Activated CD4-positive, CD25-positive, alpha-beta regulatory T cell treated with anti-CD3 and anti-CD28 coated beads, Interleukin-2, amount 50 U/mL, for 72 hours (primary cell): ENCODE measurements around the gene SERPINB10.

Source experiments
- DNase-seq: peaks from one replicate; pipeline ENCODE4 v3.0.0; 2021

SERPINB10 gene, protein sequence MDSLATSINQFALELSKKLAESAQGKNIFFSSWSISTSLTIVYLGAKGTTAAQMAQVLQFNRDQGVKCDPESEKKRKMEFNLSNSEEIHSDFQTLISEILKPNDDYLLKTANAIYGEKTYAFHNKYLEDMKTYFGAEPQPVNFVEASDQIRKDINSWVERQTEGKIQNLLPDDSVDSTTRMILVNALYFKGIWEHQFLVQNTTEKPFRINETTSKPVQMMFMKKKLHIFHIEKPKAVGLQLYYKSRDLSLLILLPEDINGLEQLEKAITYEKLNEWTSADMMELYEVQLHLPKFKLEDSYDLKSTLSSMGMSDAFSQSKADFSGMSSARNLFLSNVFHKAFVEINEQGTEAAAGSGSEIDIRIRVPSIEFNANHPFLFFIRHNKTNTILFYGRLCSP

DNA sequence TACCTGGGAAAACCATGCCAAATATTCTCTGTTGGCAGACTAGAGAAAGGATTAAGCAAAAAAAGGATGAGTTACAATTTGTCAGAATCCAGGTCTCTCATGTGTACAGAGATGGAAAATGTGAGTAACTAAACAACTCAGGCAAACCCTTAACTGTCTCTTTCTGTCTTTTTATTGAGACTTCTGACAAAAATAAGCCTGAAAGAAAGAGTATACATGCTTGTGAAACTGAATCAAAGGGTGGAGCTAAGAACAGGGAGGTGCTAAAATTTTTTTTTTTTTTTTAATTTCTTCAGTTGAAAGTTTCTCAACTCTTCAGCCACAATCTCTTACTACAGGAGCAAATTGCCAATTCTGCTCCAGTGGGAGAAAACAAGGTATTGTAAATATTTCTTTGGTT lies at the start of gene SERPINB10:
SERPINB10 (plus strand) TSS at position 295 of the 400 bp plus-strand sequence. CDS start 7,553 bp downstream, outside the sequence.
- no peak for DNase-seq

DNA sequence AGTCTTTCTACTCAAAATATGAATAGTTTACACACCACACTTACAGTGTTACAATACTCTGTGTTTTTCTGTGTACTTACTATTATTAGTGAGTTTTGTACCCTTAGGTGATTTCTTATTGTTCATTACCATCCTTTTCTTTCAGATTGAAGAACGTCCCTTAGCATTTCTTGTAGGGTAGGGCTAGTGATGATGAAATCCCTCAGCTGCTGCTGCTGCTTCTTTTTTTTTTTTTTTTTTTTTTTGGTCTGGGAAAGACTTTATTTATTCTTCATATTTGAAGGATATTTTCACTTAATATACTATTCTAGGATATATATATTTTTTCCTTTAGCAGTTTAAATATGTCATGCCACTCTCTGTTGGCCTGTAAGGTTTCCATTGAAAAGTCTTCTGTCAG lies 49.3 kb upstream of the SERPINB10 start:
- no peak for DNase-seq

DNA sequence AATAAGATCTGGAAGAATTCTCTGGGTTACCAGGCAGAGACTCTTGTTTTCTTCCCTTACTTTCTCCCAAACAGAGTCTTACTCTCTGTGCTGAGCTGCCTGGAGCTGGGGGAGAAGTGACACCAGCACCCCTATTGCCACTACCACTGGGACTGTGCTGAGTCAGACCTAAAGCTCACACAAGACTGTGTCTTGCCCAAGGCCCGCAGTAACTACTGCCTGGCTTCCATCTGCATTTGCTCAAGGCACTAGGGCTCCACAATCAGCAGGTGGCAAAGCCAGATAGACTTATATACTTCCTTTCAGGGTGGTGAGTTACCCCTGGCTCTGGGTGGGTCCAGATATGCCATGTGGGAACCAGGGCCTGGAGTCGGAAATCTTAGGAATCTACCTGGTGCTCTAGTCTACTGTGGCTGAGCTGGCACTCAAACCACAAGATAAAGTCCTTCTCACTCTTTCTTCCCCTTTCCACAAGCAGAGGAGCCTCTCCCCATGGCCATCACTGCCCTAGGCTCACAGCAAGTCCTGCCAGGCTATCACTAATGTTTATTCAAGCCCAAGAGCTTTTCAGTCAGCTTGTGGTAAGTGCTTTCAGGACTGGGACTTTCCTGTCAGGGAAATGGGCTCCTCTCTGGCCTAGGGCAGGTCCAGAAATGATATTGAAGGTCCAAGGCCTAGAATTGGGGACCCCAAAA lies 47.8 kb upstream of the SERPINB10 start:
- DNase-seq, result no peak

DNA sequence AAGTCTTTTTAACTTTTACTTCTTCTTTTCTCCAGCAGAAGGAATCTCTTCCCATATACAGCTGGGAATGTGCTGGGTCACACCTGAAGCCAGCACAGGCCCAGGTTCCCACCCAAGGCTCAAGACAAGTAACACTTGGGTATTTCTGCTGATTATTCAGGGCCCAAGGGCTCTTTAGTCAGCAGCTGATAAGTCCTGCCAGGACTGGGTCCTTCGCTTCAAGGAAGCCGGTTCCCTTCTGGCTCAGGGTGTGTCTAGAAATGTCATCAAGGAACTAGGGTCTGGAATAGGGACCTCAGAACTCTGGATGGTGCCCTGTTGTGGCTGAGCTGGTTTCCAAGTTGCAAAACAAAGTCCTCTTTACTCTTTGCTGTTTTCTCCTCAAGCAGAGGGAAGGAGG lies 47.2 kb upstream of the SERPINB10 start:
- no peak for DNase-seq

DNA sequence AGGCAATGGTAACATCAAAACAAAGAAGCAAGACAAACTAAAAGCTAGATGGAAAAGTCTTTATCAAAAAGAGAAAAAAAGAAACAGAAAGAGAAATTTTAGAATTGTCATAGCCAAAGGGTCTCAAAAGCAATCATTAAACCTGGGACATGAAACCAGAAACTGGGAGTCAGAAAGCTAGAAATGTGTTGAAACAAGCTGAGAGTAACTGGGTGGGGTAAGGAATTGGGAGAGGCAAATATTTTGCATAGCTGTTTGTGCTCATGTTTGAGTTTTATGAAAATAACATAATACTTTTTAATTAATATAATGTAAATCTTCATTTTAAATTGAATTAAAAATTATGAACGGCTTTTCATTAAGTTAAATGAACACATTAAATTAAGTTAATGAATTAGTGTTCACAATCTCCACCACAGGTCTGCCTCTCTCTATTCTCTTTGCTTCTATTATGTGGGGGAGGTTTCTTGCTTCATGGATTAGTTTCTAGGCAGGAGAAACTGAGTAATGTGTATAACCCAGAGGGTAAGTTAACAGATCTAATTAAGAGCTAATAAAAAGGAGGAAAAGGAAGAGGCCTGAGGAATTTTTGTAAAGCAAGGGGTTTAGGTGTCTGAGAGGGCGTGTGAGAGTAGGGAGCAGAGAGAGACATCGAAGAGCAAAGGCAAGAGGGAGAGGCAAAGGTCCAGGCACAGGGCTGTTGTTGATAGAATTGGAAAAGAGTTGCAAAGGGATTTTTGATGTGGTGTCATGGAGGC lies 40.2 kb upstream of the SERPINB10 start:
- DNase-seq, result no peak

DNA sequence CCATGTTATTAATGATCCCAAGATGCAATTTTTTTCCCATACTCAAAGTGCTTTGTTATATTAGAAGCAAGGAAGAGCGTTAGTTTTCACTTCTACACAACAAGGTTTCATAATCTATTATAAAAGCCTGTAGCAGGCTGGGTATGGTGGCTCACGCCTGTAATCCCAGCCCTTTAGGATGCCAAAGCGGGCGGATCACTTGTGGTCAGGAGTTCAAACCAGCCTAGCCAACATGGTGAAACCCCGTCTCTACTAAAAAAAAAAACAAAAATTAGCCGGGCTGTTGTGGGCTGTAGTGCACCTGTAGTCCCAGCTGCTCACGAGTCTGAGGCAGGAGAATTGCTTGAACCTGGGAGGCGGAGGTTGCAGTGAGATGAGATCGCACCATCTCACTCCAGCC lies 39.2 kb upstream of the SERPINB10 start:
- DNase-seq, result no peak

DNA sequence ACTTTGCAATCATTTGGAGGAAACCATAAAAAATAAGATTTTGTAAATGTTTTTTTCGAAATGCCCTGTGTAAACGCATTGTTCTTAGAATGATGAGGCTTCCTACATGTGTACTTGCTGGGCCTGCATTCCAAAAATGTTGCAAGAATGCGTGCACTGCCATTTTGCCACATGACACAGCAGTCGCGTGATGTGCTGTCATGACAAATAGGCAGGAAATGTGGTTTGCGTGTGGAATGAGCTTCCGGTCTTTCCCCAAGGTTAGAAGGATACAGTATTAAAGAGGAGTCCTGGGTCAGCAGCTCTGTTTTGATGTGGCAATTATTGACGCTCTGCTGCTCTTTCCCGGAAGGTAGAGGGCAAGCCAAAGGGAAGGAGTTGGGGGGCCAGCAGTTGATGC lies 38.4 kb upstream of the SERPINB10 start:
- no peak for DNase-seq

DNA sequence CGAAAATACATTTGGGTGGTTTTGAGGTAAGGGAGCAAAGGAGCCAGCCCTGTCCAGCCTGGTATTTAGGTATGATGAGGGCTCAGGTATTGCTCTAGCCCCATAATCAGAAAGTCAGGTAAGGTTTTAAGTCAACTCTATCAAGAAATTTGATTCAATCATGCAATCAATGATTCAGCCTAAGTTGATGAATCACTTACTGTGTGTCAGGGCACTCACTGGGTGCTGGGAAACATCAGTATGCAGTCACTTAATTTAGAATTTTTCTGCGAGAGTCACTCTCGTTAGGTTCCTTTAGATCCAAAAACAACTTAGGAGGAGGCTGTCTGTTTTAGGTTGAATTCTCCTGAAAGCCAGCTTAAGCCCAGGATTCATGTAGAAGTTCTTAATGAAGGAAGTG lies 37.9 kb upstream of the SERPINB10 start:
- no peak for DNase-seq

DNA sequence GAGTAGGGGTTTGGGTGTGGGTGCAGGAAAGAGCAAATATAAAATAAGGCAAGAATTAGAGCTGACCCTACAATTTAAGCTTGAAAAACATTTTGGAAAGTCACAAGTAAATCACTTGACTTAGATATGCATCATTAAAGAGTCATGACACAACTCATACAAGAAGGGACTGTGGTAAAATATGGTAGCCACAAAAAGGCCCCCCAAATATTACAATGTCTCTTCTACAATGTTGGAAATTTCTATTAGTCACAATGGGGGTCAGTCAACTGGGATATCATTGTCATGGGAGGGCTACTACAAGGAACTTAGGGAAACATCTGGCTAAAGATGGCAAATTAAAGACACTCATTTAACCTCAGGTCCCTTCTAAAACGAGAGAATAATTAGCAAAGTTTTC lies 35.9 kb upstream of the SERPINB10 start:
- DNase-seq, result no peak

DNA sequence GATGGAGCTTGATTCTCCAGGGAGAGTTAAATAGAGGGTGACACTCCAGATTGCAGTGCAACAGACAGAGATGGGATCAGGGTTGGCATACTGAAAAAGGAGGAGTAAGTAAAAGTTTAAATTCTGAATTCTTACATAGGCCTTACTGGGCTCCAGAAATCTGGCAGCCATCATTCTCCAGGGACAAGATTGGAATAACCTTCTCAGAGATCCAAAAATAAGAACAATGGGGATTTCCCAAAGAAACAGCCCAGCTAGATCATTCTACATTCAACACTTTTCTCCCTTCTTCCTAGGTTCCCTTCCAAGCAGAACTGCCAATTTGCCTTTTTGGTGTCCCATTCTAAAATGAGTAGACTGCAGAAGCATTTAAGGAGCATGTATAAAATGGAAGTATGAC lies 35.2 kb upstream of the SERPINB10 start:
- no peak for DNase-seq

DNA sequence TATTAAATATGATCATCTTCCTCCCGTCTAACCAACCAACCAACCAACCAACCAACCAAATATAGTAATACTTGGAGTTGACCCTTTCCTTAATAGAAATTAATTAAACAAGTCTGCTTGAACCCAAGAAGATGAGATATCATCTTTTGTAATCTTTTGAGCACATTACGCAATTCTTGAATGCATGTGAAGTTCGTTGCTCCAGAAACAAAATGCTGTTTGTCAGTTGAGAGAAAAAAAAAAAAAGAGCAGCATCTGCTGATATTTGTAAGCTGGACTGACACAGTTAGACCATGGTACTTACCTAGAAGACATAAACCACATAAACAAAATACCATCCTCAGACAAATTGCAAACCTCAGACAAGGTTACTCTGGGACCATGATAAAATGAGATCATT lies 29.4 kb upstream of the SERPINB10 start:
- DNase-seq, result no peak

DNA sequence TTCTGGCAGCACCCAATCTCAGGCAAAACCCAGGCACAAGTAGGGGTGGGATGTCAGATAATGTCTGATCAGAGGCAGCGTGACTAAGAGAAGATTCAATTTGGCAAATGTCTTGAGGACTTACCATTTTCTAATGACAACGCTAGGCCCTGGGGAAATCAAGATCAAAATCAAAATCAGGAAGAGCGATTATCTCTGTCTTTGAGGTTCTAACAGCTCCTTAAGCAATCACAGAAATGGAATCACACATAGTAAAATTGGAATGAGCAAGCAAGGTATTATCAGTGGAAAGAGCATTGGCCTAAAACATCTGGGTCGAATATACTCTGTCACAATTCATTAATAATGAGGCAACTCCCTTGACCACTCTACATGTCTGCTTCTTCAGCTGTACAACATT lies 28.8 kb upstream of the SERPINB10 start:
- no peak for DNase-seq

DNA sequence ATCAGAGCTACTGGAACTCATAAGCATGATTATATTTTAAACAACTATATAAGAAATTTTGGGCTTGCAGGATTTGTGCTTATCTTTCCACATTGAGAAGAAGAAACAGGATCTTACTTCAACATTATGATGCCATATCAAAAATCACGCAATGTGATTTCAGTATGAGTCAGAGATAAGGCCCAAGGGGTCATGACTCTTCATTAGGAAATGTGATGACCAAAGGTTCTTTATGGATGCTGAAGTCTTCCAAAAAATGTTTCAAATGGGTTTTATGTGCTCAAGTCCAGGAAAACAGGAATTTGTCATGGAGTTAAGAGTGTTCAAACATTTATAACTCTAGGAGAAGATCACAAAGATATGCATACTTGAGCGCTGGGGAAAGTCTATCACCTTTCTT lies 28.0 kb upstream of the SERPINB10 start:
- DNase-seq, result no peak

DNA sequence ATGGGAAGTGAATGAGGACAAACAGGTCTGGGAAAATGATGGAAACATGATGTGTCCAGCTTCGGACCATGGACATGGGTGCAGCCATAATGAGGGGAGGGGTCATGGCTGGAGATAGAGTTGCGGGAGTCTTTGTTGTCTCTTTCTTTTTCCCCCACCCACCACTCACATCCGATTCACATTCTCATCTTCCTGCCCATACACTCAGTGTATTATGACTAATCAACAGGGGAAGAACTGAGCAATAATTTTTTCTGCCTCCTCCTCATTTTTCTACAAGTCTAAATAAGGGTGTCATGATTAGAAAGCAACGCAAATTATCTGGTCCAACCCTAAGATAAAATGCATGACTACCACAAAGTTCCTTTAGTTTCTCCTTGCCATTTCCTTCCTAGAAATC lies 25.9 kb upstream of the SERPINB10 start:
- no peak for DNase-seq

DNA sequence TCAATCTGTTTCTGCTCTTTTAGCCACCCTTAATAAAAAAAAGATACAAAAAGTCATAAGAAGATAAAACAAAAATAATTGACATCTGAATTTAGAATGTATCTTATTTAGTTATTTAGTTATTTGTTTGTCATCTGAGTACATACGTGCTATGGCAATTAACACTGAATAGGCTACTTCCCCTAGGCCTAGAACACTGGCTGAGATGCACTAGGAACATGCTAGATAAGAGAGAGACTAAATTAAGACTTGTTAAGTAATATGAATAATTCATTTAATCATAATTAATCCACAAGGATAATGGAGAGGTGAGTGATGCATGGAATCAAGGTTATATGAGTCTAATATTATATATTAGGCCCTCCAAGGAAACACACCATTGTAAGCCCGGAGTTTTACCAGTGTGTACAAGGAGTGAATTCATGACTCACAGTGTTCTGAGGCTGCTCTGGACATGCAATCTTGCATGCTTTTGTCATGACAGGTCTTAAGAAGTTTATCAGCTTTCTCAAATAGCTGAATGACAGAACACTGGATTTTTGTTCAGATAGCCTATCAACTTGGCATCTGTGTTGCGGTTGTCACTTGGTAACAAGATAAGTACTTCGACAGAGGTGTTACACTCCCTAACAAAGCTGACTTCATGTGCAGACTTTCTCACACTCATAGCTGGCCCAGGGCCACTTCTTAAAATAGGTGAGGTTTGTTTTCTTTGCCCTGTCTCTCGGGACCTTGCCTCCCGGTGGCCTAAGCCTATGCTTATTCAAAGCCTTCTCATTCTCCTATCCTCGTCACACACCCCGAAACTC lies 25.2 kb upstream of the SERPINB10 start:
- DNase-seq, result no peak

DNA sequence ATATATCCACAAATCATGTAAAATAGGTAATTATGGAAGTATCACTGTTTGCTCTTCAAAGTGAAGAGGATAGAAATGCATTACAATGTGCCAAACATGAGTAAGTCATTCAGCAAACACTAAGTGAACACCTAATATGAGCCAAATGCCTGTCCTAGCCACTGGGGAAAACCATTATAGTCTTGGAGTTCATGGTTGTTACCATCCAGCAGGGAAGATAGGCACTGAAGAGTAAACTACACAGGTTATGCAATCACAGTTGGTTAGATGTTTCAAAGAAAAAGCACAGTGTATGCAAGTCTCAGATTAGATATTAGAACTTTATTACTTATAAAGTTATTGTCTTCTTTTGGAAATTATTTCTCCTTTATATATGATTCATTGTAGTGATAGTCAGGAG lies 24.1 kb upstream of the SERPINB10 start:
- no peak for DNase-seq

DNA sequence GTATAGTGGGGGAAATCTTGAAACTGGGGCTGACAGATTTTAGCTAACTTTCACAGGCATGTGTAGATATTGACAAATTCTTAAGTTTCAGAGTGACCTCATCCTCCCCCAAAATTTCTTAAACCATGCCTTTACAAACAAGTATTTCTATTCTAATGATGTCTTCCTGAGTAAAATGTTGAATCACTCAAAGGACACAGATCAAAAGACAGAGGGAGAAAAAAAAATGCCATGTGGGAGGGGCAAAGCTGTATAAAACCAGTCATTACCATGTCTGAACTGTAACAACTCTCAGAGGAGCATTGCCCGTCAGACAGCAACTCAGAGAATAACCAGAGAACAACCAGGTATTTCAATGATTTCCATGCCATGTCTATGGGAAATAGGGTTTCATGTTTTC lies 20.3 kb upstream of the SERPINB10 start, which contains the start of gene SERPINB2:
SERPINB2 (plus strand) TSS at position 282 of the 400 bp plus-strand sequence. CDS start 3,740 bp downstream, outside the sequence.
- DNase-seq, result no peak

DNA sequence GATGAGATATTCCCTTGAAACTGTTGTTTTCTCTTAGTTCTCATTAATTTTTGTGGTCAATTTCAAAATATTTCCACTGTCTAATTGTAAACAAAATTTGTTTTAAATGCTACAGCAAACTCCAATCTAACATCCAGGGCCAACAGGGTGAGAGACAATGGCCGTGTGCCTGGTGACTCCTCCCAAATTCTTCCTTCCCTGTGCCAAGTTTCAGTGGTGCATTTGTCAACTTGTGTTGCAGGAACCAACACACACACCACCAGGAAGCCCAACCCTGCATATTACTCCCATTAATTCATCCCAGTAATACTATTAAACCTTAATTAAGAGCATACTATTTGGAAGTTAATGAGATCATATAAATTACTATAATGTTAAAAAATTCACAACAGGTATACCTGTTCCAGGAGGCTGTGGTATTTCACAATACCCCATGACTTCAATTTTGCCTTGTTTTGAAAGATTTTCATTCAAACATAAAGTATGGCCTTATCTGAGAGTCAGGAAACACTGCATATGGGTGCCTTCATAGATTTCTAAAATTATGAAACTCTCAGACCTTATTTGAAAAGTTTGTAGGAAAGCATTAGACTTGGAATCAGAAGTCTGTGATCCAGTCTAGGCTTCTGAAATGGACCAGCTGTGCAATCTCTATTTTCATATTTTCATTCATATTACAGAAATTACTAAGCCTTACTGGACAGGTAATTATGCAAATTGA lies 19.1 kb upstream of the SERPINB10 start:
- no peak for DNase-seq

DNA sequence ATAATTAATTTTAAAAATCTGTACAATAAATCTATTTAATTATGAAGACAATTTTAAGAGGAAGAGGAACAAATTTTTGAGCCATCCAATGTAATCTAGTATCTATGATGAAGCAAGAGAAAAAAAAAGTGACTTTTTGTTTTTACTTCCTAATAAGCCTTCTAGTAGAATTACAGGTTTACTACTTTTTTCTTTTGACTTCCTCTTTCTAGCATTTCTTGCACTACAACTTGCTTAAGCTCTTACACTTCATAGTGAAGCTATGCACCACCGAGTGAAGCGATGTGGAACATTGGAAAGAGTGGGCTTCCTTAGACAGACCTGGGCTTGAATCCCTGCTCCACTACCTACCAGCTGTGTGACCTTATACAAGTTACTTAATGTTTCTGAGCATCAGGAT lies 18.1 kb upstream of the SERPINB10 start:
- no peak for DNase-seq

DNA sequence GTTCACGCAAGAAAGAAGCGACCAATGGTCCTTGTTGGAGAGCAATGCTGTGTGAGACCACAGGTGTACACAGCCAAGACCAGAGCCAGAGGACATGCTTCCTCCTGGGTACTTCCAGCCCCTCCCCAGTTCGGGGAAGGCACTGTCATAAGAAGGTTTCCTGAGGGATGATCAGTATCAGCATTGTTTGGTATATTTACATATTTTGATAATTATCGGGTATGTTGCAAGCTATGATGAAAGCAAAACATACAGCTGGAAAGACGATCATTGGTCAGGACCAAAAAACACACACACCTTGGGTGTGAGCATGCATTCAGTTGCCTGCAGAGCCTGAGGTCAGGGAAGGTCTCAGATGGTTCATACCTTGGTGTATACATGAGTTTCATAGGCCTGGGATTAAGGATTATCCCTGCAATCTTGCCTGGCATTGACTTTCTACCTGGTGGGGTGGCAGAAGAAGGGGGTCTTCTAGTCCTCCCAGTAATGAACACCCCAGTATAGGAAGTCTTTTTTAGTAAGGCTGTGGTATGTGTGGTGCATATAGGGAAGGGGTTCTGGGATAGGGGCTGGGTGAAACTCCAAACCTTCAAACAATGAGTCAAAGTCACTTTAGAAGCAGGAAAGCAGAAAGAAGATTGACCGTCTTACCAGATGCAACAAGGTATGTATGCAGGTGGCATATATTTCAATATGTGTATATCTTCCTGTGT lies 17.4 kb upstream of the SERPINB10 start:
- no peak for DNase-seq

DNA sequence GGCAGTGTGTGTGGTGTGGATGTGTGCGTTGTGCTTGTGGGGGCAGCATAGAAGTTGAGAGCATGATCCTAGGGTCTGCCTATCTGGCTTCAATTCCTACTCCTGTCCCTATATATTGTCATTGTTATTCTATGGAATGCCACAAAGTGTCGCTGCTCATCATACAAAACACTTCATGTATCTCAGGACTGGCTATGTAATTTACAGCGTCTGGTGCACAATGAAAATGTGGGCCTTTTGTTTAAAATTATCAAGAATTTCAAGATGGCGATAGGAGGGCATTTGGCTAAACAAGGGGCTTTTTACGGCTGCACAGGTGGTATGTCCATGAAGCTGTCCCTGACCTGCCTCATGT lies 16.8 kb upstream of the SERPINB10 start:
- DNase-seq, result no peak

DNA sequence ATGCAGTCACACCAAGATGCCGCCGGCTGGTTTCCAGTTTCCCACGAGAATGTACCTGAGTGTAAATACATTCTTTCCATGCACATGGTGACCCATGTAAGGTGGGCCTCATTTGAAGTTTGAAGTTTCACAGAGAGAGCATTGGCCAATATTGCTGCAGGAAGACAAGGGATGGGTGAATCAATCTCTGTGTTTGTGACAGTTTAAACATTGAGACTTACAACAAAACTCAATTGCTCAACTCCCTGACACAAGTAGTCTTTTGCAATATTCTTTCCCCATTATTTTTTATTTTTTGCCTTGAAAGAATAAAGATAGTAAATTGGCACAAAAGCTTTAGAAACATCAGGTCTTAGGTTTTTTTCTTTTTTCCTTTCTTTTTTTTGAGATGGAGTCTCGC lies 15.2 kb upstream of the SERPINB10 start:
- no peak for DNase-seq
